ENCODE results near the gene TMEM121. TPM values are rescaled to one million over a fixed set of nuclear protein-coding genes. Genes with fewer than 3 reads are reported as not detected.
A peak's percentile ranks its signal among the peaks of the same experiment; 100 is the strongest.

Gene TMEM121
- total RNA-seq, 5 donors from 2014 or later (not counting 1 experiment from before 2014, with no cell fraction given), result 1.8 to 6.7 (median 4.0) TPM

DNA sequence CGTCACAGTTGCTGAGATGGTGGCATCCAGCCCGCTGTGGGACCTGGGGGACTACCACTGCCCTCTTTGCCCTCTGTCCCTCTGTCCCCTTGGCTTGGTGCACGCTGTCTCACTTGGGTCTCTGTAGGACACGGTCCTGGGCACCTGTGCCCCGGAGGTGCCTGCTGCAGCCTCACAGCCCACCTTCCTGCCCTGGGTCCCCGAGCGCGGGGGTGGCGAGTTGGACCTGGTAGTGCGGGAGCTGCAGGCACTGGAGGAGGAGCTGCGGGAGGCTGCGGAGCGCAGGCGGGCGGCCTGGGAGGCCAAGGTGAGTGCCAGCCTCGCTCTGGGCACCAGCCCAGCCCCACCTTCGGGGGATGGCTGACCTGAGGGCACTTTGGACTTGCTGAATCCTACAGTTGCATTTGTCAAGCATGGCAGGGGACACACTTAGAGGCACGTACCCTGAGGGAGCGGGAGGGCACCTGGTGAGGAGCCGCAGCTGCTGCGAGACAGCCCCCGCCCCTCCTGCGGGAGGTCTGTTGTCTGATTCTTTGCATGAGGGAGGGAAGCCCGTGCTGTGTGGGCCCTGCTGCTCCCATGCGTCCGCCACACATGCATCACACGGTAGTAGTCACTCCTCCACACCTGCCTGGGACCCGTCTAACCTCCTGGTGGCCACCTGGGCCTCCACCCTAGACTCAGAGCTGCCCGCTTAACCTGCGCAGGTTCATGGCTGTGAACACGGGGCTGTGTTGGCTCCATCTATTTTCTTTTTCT, 28.5 kb upstream of the TMEM121 start:
- H3K27ac Mint-ChIP-seq, result no peak overlapping the region
- DNase-seq, result no peak

DNA sequence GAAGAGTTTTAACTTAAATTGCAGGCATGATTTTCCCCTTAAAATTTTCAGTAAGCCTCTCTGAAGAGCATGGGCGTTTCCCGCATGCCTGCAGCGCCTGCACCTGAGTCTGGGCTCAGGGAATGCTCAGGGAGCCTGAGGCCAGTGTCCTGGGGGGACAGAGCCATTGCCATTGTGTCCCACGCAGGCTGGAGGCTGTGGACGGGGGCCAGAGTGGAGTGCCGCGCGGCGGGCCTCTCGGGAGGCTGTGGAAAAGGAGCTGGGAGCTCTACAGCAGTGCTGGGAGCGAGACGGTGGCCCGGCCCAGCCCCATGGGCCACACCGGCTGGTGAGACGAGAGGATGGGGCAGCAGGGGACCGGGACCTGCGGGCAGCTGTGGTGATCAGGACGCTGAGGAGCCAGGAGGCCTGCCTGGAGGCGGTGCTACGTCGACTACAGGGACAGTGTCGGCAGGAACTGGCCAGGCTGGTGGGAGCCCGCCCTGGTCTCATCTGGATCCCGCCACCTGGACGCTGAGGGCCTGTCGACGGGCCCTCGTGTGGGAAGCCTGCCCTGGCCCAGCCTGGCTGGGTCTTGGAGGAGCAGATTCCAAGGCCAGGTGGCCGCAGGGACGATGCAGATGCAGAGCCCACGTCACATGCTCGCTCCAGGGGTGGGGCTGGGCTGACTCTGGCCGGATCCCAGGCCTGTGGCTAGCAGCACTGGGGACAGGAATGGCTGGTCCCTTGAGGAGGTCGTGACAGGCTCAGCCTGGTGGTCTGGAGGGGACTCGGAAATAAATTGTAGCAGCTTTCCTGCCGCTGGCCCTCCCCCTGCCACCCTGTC, 27.7 kb upstream of the TMEM121 start:
- H3K27ac ChIP-seq (ENCODE audit: low read length), result no peak overlapping the region
- Mint-ChIP-seq H3K36me3 (no peaks in the 10 kb centered on the region), H3K27me3 (peaks cover 3% of the 10 kb centered on the region in 2 donors), H3K4me1 (no peaks in the 10 kb centered on the region), H3K9me3 (no peaks in the 10 kb centered on the region), H3K4me3 (no peak overlapping the region), H3K27ac (no peak overlapping the region)
- WGBS (ENCODE audit: insufficient coverage), result 98% methylated on average over 36 of the region's 36 CpGs
- no peaks in the 10 kb centered on the region for H3K36me3 ChIP-seq (ENCODE audit: control insufficient read depth in 2 of 2, extremely low read depth in 1 of 2, insufficient read depth in 1 of 2, low read length in 1 of 2)
- H3K4me3 ChIP-seq (ENCODE audit: control insufficient read depth in 1 of 2, extremely low read depth in 1 of 2, low read length in 1 of 2), result no peak overlapping the region
- DNase-seq (no peak), ATAC-seq (replicated peaks in 1 of 4) (peak in 1 of 4 experiments; percentile 6)
- no peaks in the 10 kb centered on the region for H3K27me3 ChIP-seq (replicated peaks in 1 of 2; ENCODE audit: control insufficient read depth in 2 of 2, extremely low read depth in 1 of 2, insufficient read depth in 2 of 2, low read length in 1 of 2)
- CTCF ChIA-PET, result no interaction called here
- no peaks in the 10 kb centered on the region for H3K9me3 ChIP-seq
- POLR2A ChIA-PET, result interaction anchor here in 1 of 2 donors (0.6 kb wide), 2 partner anchors 54 to 81 kb away, joined by 3 to 11 read pairs; no protein-coding TSS in a partner anchor
- H3K4me1 ChIP-seq (ENCODE audit: control insufficient read depth in 1 of 2, extremely low read depth in 1 of 2, insufficient read depth in 2 of 2, low read length in 2 of 2), result no peaks in the 10 kb centered on the region

More for the DNA sequence above, 28.5 kb upstream of the TMEM121 start:
- Mint-ChIP-seq H3K27me3 (peaks cover 0 to 3% of the 10 kb centered on the region in 2 donors), H3K4me3 (no peak overlapping the region), H3K9me3 (no peaks in the 10 kb centered on the region), H3K4me1 (no peaks in the 10 kb centered on the region), H3K36me3 (no peaks in the 10 kb centered on the region)
- Histone ChIP-seq H3K4me3 (ENCODE audit: control insufficient read depth in 1 of 2, extremely low read depth in 1 of 2, low read length in 1 of 2) (no peak overlapping the region), H3K36me3 (ENCODE audit: control insufficient read depth in 2 of 2, extremely low read depth in 1 of 2, insufficient read depth in 1 of 2, low read length in 1 of 2) (peaks cover 0 to 3% of the 10 kb centered on the region in 2 donors), H3K27me3 (replicated peaks in 1 of 2; ENCODE audit: control insufficient read depth in 2 of 2, extremely low read depth in 1 of 2, insufficient read depth in 2 of 2, low read length in 1 of 2) (no peaks in the 10 kb centered on the region), H3K4me1 (ENCODE audit: control insufficient read depth in 1 of 2, extremely low read depth in 1 of 2, insufficient read depth in 2 of 2, low read length in 2 of 2) (no peaks in the 10 kb centered on the region), H3K9me3 (no peaks in the 10 kb centered on the region), H3K27ac (ENCODE audit: low read length) (no peak overlapping the region)
- ChIA-PET POLR2A (interaction anchor here in 1 of 2 donors (0.6 kb wide), 2 partner anchors 54 to 80 kb away, joined by 3 to 11 read pairs; no protein-coding TSS in a partner anchor), CTCF (no interaction called here)
- ATAC-seq (replicated peaks in 1 of 4), result peak in 1 of 4 experiments; percentile 10
- 93% methylated on average over 30 of the region's 31 CpGs for WGBS (ENCODE audit: insufficient coverage)

GRCh38 chr14:105499256-105500035, 26.9 kb upstream of the TMEM121 start:
- H3K4me3 Mint-ChIP-seq, result no peak overlapping the region
- H3K9me3 ChIP-seq, result no peaks in the 10 kb centered on the region
- POLR2A ChIA-PET, result no interaction called here
- H3K4me1 Mint-ChIP-seq, result no peaks in the 10 kb centered on the region
- no peaks in the 10 kb centered on the region for H3K27me3 ChIP-seq (replicated peaks in 1 of 2; ENCODE audit: control insufficient read depth in 2 of 2, extremely low read depth in 1 of 2, insufficient read depth in 2 of 2, low read length in 1 of 2)
- WGBS (ENCODE audit: insufficient coverage), result 91% methylated on average over 18 of the region's 27 CpGs
- no peak overlapping the region for H3K27ac Mint-ChIP-seq
- no peak overlapping the region for H3K27ac ChIP-seq (ENCODE audit: low read length)
- H3K27me3 Mint-ChIP-seq, result peaks cover 3% of the 10 kb centered on the region in 2 donors
- H3K4me1 ChIP-seq (ENCODE audit: control insufficient read depth in 1 of 2, extremely low read depth in 1 of 2, insufficient read depth in 2 of 2, low read length in 2 of 2), result no peaks in the 10 kb centered on the region
- peak in 1 of 4 experiments; percentile 9 for ATAC-seq (replicated peaks in 1 of 4)
- CTCF ChIA-PET, result no interaction called here
- no peaks in the 10 kb centered on the region for H3K36me3 Mint-ChIP-seq
- H3K4me3 ChIP-seq (ENCODE audit: control insufficient read depth in 1 of 2, extremely low read depth in 1 of 2, low read length in 1 of 2), result no peak overlapping the region
- DNase-seq, result peak in 1 of 35 experiments; percentile 12
- H3K36me3 ChIP-seq (ENCODE audit: control insufficient read depth in 2 of 2, extremely low read depth in 1 of 2, insufficient read depth in 1 of 2, low read length in 1 of 2), result no peaks in the 10 kb centered on the region
- H3K9me3 Mint-ChIP-seq, result no peaks in the 10 kb centered on the region

DNA sequence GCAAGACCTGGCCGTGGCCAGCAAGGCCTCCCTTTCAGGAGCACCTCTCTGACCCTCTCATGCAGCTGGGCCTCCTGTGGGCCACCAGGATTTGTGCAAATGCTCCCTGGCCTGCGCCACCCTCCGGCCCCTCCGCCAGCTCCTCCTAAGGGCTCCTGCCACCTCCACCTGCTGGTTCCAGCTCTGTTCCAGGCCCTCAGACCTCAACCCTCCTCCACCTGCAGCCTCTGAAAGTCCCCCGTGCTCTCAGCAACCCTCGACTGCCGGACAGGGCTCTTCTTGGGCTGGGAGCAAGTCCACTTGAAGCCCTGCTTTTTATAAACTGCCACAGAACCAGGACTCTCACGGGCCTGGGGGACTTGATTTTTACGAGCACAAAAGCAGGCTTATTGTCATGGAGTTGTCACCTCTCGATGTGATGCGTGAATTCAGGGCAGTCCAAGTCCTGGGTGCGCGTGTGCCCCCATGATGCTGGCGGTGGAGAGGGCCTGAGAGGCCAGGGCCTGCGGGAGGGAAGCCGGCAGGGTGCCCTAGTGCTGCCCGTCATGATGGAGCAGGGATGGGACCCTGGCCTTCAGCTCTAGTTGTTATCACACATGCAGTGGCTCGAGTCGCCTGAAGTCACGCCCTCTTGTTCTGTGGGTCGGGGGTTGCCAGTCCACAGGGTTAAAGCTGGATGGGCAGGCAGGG, 26.2 kb upstream of the TMEM121 start:
- H3K4me1 ChIP-seq (ENCODE audit: control insufficient read depth in 1 of 2, extremely low read depth in 1 of 2, insufficient read depth in 2 of 2, low read length in 2 of 2), result no peaks in the 10 kb centered on the region
- Mint-ChIP-seq H3K4me1 (no peaks in the 10 kb centered on the region), H3K27me3 (peaks cover 3% of the 10 kb centered on the region in 2 donors), H3K9me3 (no peaks in the 10 kb centered on the region), H3K4me3 (no peak overlapping the region), H3K27ac (no peak overlapping the region), H3K36me3 (no peaks in the 10 kb centered on the region)
- H3K27me3 ChIP-seq (replicated peaks in 1 of 2; ENCODE audit: control insufficient read depth in 2 of 2, extremely low read depth in 1 of 2, insufficient read depth in 2 of 2, low read length in 1 of 2), result no peaks in the 10 kb centered on the region
- no peak for ATAC-seq (replicated peaks in 1 of 4)
- H3K9me3 ChIP-seq, result no peaks in the 10 kb centered on the region
- 93% methylated on average over 19 of the region's 21 CpGs for WGBS (ENCODE audit: insufficient coverage)
- ChIA-PET POLR2A (no interaction called here), CTCF (no interaction called here)
- no peak overlapping the region for H3K27ac ChIP-seq (ENCODE audit: low read length)
- DNase-seq, result peak in 2 of 35 experiments; percentile 12 to 16
- no peaks in the 10 kb centered on the region for H3K36me3 ChIP-seq (ENCODE audit: control insufficient read depth in 2 of 2, extremely low read depth in 1 of 2, insufficient read depth in 1 of 2, low read length in 1 of 2)
- no peak overlapping the region for H3K4me3 ChIP-seq (ENCODE audit: control insufficient read depth in 1 of 2, extremely low read depth in 1 of 2, low read length in 1 of 2)

DNA sequence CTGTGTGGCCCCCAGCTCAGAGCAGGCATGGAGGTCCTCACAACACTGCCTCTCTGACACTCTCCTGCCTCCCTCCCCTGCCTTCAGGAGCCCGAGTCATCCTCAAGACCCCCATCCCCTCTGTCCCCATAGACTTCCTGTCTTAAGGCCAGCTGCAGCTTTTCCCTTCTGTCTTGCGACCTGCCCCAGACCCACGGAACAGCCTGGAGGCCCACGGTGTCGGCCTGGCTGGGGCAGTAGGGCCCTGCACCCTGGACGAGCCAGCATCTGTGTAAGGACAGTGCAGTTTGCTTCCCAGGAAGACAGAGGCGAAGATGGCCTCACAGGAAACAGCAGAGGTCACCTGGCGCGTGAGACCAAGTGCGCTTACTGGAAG, 25.7 kb upstream of the TMEM121 start:
- H3K36me3 Mint-ChIP-seq, result no peaks in the 10 kb centered on the region
- Histone ChIP-seq H3K36me3 (ENCODE audit: control insufficient read depth in 2 of 2, extremely low read depth in 1 of 2, insufficient read depth in 1 of 2, low read length in 1 of 2) (no peaks in the 10 kb centered on the region), H3K4me3 (ENCODE audit: control insufficient read depth in 1 of 2, extremely low read depth in 1 of 2, low read length in 1 of 2) (no peak overlapping the region), H3K27ac (ENCODE audit: low read length) (no peak overlapping the region), H3K4me1 (ENCODE audit: control insufficient read depth in 1 of 2, extremely low read depth in 1 of 2, insufficient read depth in 2 of 2, low read length in 2 of 2) (no peaks in the 10 kb centered on the region), H3K9me3 (no peaks in the 10 kb centered on the region), H3K27me3 (replicated peaks in 1 of 2; ENCODE audit: control insufficient read depth in 2 of 2, extremely low read depth in 1 of 2, insufficient read depth in 2 of 2, low read length in 1 of 2) (no peaks in the 10 kb centered on the region)
- H3K9me3 Mint-ChIP-seq, result no peaks in the 10 kb centered on the region
- no peaks in the 10 kb centered on the region for H3K4me1 Mint-ChIP-seq
- H3K4me3 Mint-ChIP-seq, result no peak overlapping the region
- 58% methylated on average over 7 of the region's 10 CpGs for WGBS (ENCODE audit: insufficient coverage)
- H3K27ac Mint-ChIP-seq, result no peak overlapping the region
- no peak for ATAC-seq (replicated peaks in 1 of 4)
- H3K27me3 Mint-ChIP-seq, result peaks cover 3% of the 10 kb centered on the region in 2 donors
- POLR2A ChIA-PET, result no interaction called here
- CTCF ChIA-PET, result no interaction called here
- peak in 1 of 35 experiments; percentile 6 for DNase-seq

Measured in T-cell (primary cell).